Smooth muscle cell of the coronary artery (primary cell): ENCODE data around the gene DDX23. TPM values are rescaled to one million over a fixed set of nuclear protein-coding genes. Genes with fewer than 3 reads are reported as not detected.

ENCODE experiments used
- total RNA-seq: library from RNA; depleted of rRNA; stranded (reverse); fragments of >200 nt; gene quantifications from 2 replicates; pipeline ENCODE4 v1.2.3, GENCODE V29; 2014; ENCODE audit warnings: low replicate concordance

Gene DDX23
- total RNA-seq: 70.7 and 156 TPM in 2 replicates

GRCh38 chr12:48851883-48852733 lies at the start of gene DDX23:
TSS of gene DDX23 (minus strand) at chr12:48852163. CDS start at chr12:48845782, 6,381 bp downstream.

GRCh38 chr12:48865281-48866051 lies 13.5 kb upstream of the DDX23 start, which contains the start of gene RND1:
TSS of gene RND1 (minus strand) at chr12:48865870. CDS start at chr12:48865767, 103 bp downstream.

GRCh38 chr12:48817873-48818830 lies 33.8 kb downstream of the DDX23 start, which contains the start of gene CACNB3:
TSS of gene CACNB3 (plus strand) at chr12:48818496. CDS start at chr12:48818930, 434 bp downstream.

GRCh38 chr12:48788854-48789775 lies 62.8 kb downstream of the DDX23 start, which contains the start of gene ADCY6:
TSS of gene ADCY6 (minus strand) at chr12:48789089. CDS start at chr12:48783434, 5,655 bp downstream.

Other genes with a start within 250 kb of the DDX23 start
- 46.3 and 47.9 TPM in 2 replicates for gene KANSL2, start 169.9 kb downstream of the DDX23 start, total RNA-seq
- gene CCNT1, start 135.5 kb downstream of the DDX23 start, total RNA-seq: 16.0 and 23.8 TPM in 2 replicates
- 52.6 and 56.6 TPM in 2 replicates for gene ADCY6, start 63.1 kb downstream of the DDX23 start, total RNA-seq
- 6.0 and 10.9 TPM in 2 replicates for gene CACNB3, start 33.7 kb downstream of the DDX23 start, total RNA-seq
- 5.6 TPM in 1 of 2 replicates, not detected in the other for gene RND1, start 13.7 kb upstream of the DDX23 start, total RNA-seq
- gene FKBP11, start 73.3 kb upstream of the DDX23 start, total RNA-seq: 12.8 and 28.0 TPM in 2 replicates
- 35.8 and 47.6 TPM in 2 replicates for gene ARF3, start 105.3 kb upstream of the DDX23 start, total RNA-seq
- 0.08 TPM in 1 of 2 replicates, not detected in the other for gene WNT10B, start 119.6 kb upstream of the DDX23 start, total RNA-seq
- gene WNT1, start 126.2 kb upstream of the DDX23 start, total RNA-seq: not detected in 2 replicates
- gene DDN, start 147.2 kb upstream of the DDX23 start, total RNA-seq: 0.08 TPM in 1 of 2 replicates, not detected in the other
- gene PRKAG1, start 166.6 kb upstream of the DDX23 start, total RNA-seq: 73.9 and 74.9 TPM in 2 replicates
- 17.6 and 19.0 TPM in 2 replicates for gene KMT2D, start 208.6 kb upstream of the DDX23 start, total RNA-seq
- 0.59 and 0.60 TPM in 2 replicates for gene RHEBL1, start 217.8 kb upstream of the DDX23 start, total RNA-seq
- 0.08 TPM in 1 of 2 replicates, not detected in the other for gene DHH, start 242.6 kb upstream of the DDX23 start, total RNA-seq